KG1 (cell line): ENCODE results near the gene GSE1.

ENCODE experiments used
- DNase-seq: peaks from one replicate; lab custom pipeline; 2025; lab: John Stamatoyannopoulos, UW

The GSE1 gene

GRCh38 chr16:85574672-85575475, 38.2 kb upstream of the GSE1 start:
- DNase-seq: no peak

GRCh38 chr16:85575920-85576319, 37.2 kb upstream of the GSE1 start:
- no peak for DNase-seq

GRCh38 chr16:85576944-85577343, 36.2 kb upstream of the GSE1 start:
- DNase-seq: no peak

- no peak for DNase-seq
Observed at GRCh38 chr16:85577899-85578598, 35.1 kb upstream of the GSE1 start.

GRCh38 chr16:85578599-85578948, 34.5 kb upstream of the GSE1 start:
- DNase-seq: no peak

- no peak for DNase-seq
Observed at GRCh38 chr16:85579191-85579590, 33.9 kb upstream of the GSE1 start.

- DNase-seq: no peak
Observed at GRCh38 chr16:85579923-85580580, 33.1 kb upstream of the GSE1 start.

- DNase-seq: no peak
Observed at GRCh38 chr16:85580684-85581083, 32.4 kb upstream of the GSE1 start.

GRCh38 chr16:85582229-85582991, 30.7 kb upstream of the GSE1 start:
- no peak for DNase-seq

- DNase-seq: no peak
Observed at GRCh38 chr16:85583491-85584181, 29.5 kb upstream of the GSE1 start.

- no peak for DNase-seq
Observed at GRCh38 chr16:85584267-85584666, 28.9 kb upstream of the GSE1 start.

- DNase-seq: no peak
Observed at GRCh38 chr16:85584819-85585282, 28.3 kb upstream of the GSE1 start.

- DNase-seq: no peak
Observed at GRCh38 chr16:85585711-85586110, 27.4 kb upstream of the GSE1 start.

- DNase-seq: no peak
Observed at GRCh38 chr16:85586380-85587104, 26.6 kb upstream of the GSE1 start.

- no peak for DNase-seq
Observed at GRCh38 chr16:85587762-85588556, 25.2 kb upstream of the GSE1 start.

- no peak for DNase-seq
Observed at GRCh38 chr16:85588562-85589503, 24.3 kb upstream of the GSE1 start.

- no peak for DNase-seq
Observed at GRCh38 chr16:85589688-85590505, 23.2 kb upstream of the GSE1 start.

GRCh38 chr16:85590506-85590832, 22.7 kb upstream of the GSE1 start:
- no peak for DNase-seq
